ENCODE measurements around the gene GRAMD2A. TPM values are rescaled to one million over a fixed set of nuclear protein-coding genes. Genes with fewer than 3 reads are reported as not detected.

Gene GRAMD2A
- total and polyA plus RNA-seq, 10 of the 15 experiments (the other 5 are each of a cell fraction or from before 2014, with no cell fraction given): 0.02 to 0.35 TPM; not detected in 8

DNA sequence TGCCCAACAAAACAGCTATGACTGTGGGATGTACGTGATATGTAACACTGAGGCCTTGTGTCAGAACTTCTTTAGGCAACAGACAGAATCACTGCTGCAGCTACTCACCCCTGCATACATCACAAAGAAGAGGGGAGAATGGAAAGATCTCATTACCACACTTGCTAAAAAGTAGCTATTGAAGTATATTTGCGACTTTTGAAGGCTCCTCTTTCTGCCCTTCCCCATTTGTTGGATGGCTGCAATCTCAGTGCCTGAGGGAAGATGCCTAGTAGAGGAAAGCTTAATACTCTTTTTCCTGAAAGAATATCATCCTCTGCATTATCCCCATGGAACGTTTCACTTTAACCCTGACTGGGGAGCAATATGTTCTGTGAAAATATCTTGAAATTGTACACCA is 57.5 kb downstream of the GRAMD2A start:
- ChIA-PET SMC1A (ENCODE audit: uncharacterized antibody, unreplicated experiment) (interaction anchor here (0.6 to 2.0 kb wide), 8 partner anchors 13 to 61 kb away, joined by 3 to 8 read pairs (median 4); no protein-coding TSS in a partner anchor), RAD21 (ENCODE audit: unreplicated experiment) (interaction anchor here (0.6 to 1.0 kb wide), 2 partner anchors 23 to 261 kb away, joined by 3 to 4 read pairs; no protein-coding TSS in a partner anchor), POLR2A (interaction anchor here (0.6 to 1.4 kb wide), 5 partner anchors 16 to 133 kb away, joined by 3 to 7 read pairs (median 4); partner anchors contain the start of genes MYO9A and SENP8), CTCF (interaction anchor here (0.7 to 1.5 kb wide), 2 partner anchors 9 to 16 kb away, joined by 3 to 10 read pairs; no protein-coding TSS in a partner anchor)
- FAIRE-seq (no peak), DNase-seq (ENCODE audit: low read depth, low spot score) (no peak), ATAC-seq (no peak)
- Histone ChIP-seq H2AFZ (ENCODE audit: control insufficient read depth, low read depth, low read length) (no peak overlapping the region), H3K9me3 (replicated peaks; ENCODE audit: control insufficient read depth, insufficient read depth, low read length) (no peaks in the 10 kb centered on the region), H3K9ac (ENCODE audit: control insufficient read depth, insufficient read depth, low read length) (no peak overlapping the region), H3K4me1 (ENCODE audit: control insufficient read depth, insufficient read depth, low read length) (peaks cover 20% of the 10 kb centered on the region), H3K27me3 (replicated peaks in 1 of 2; ENCODE audit: control insufficient read depth in 2 of 2, insufficient read depth in 2 of 2, low read length in 1 of 2) (no peaks in the 10 kb centered on the region), H3K4me3 (no peak overlapping the region), H3K4me2 (ENCODE audit: control insufficient read depth, insufficient read depth) (no peak overlapping the region), H3K36me3 (ENCODE audit: control insufficient read depth in 2 of 2, insufficient read depth in 2 of 2, low read length in 1 of 2) (no peaks in the 10 kb centered on the region), H4K20me1 (ENCODE audit: control insufficient read depth, insufficient read depth) (no peaks in the 10 kb centered on the region), H3K27ac (ENCODE audit: control insufficient read depth, insufficient read depth) (no peak overlapping the region), H3K79me2 (ENCODE audit: control insufficient read depth, insufficient read depth, low read length) (no peaks in the 10 kb centered on the region)
- WGBS (ENCODE audit: insufficient coverage, insufficient replicate concordance, low lambda C conversion rate, missing lambda C conversion rate): 97% methylated on average over 3 of the region's 3 CpGs
- intact Hi-C loops (cut with micrococcal nuclease; ENCODE audit: unreplicated experiment) (loop anchor here (5.0 kb wide), 1 partner anchor 63 kb away; no protein-coding TSS in a partner anchor), in situ Hi-C loops (cut with MboI) (no loop called here)
- no TSS peak for BruUV-seq (replicated peaks)
- no peak for TF ChIP-seq EED (IDR thresholded peaks at IDR 0.05; ENCODE audit: low read depth)
- TF ChIP-seq, protein P1, sequence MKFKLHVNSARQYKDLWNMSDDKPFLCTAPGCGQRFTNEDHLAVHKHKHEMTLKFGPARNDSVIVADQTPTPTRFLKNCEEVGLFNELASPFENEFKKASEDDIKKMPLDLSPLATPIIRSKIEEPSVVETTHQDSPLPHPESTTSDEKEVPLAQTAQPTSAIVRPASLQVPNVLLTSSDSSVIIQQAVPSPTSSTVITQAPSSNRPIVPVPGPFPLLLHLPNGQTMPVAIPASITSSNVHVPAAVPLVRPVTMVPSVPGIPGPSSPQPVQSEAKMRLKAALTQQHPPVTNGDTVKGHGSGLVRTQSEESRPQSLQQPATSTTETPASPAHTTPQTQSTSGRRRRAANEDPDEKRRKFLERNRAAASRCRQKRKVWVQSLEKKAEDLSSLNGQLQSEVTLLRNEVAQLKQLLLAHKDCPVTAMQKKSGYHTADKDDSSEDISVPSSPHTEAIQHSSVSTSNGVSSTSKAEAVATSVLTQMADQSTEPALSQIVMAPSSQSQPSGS (IDR thresholded peaks at IDR 0.05; ENCODE audit: low read length): no peak

DNA sequence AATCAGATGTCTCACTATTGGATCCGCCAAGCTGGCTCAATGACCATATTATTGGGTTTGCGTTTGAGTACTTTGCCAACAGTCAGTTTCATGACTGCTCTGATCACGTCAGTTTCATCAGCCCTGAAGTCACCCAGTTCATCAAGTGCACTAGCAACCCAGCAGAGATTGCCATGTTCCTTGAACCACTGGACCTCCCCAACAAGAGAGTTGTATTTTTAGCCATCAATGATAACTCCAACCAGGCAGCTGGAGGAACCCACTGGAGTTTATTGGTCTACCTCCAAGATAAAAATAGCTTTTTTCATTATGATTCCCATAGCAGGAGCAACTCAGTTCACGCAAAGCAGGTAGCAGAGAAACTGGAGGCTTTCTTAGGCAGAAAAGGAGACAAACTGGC is 57.9 kb downstream of the GRAMD2A start:
- RAD21 ChIA-PET (ENCODE audit: unreplicated experiment): interaction anchor here (0.6 to 1.0 kb wide), 2 partner anchors 22 to 261 kb away, joined by 3 to 4 read pairs; no protein-coding TSS in a partner anchor
- TF ChIP-seq SPI1 (IDR thresholded peaks at IDR 0.05; ENCODE audit: borderline replicate concordance, insufficient read depth, low read depth, low read length): no peak
- TF ChIP-seq RELA (IDR thresholded peaks at IDR 0.05; ENCODE audit: borderline replicate concordance, partially characterized antibody): no peak
- TF ChIP-seq TBL1XR1 (IDR thresholded peaks at IDR 0.05; ENCODE audit: low read depth, low read length): no peak
- no peak for TF ChIP-seq IKZF2 (IDR thresholded peaks at IDR 0.05)
- no peak for TF ChIP-seq ZNF24 (IDR thresholded peaks at IDR 0.05)
- no peak for TF ChIP-seq CREB1 (IDR thresholded peaks at IDR 0.05; ENCODE audit: low read depth)
- no peak for TF ChIP-seq TCF3 (IDR thresholded peaks at IDR 0.05; ENCODE audit: borderline replicate concordance, insufficient read depth, low read depth, low read length)
- no peak for TF ChIP-seq KDM1A (IDR thresholded peaks at IDR 0.05; ENCODE audit: borderline replicate concordance)
- 88% methylated on average over 4 of the region's 4 CpGs for WGBS (ENCODE audit: insufficient coverage, insufficient replicate concordance, low lambda C conversion rate, missing lambda C conversion rate)
- no peak for ATAC-seq
- CTCF ChIA-PET: interaction anchor here (1.5 kb wide), 1 partner anchor 17 kb away, joined by 10 read pairs; no protein-coding TSS in a partner anchor
- Histone ChIP-seq H3K9ac (ENCODE audit: control insufficient read depth, insufficient read depth, low read length) (no peak overlapping the region), H3K9me3 (replicated peaks; ENCODE audit: control insufficient read depth, insufficient read depth, low read length) (no peaks in the 10 kb centered on the region), H3K4me3 (no peak overlapping the region), H4K20me1 (ENCODE audit: control insufficient read depth, insufficient read depth) (no peaks in the 10 kb centered on the region), H3K27ac (ENCODE audit: control insufficient read depth, insufficient read depth) (no peak overlapping the region), H3K4me1 (ENCODE audit: control insufficient read depth, insufficient read depth, low read length) (peaks cover 20% of the 10 kb centered on the region), H3K36me3 (ENCODE audit: control insufficient read depth in 2 of 2, insufficient read depth in 2 of 2, low read length in 1 of 2) (no peaks in the 10 kb centered on the region), H3K4me2 (ENCODE audit: control insufficient read depth, insufficient read depth) (no peak overlapping the region), H2AFZ (ENCODE audit: control insufficient read depth, low read depth, low read length) (no peak overlapping the region), H3K79me2 (ENCODE audit: control insufficient read depth, insufficient read depth, low read length) (no peaks in the 10 kb centered on the region), H3K27me3 (replicated peaks in 1 of 2; ENCODE audit: control insufficient read depth in 2 of 2, insufficient read depth in 2 of 2, low read length in 1 of 2) (no peaks in the 10 kb centered on the region)
- in situ Hi-C loops (cut with MboI): no loop called here
- DNase-seq (ENCODE audit: low read depth, low spot score): no peak
- SMC1A ChIA-PET (ENCODE audit: uncharacterized antibody, unreplicated experiment): interaction anchor here (0.6 to 2.0 kb wide), 8 partner anchors 12 to 61 kb away, joined by 3 to 8 read pairs (median 4); no protein-coding TSS in a partner anchor
- BruUV-seq (replicated peaks): no TSS peak
- FAIRE-seq: no peak
- intact Hi-C loops (cut with micrococcal nuclease; ENCODE audit: unreplicated experiment): loop anchor here (5.0 kb wide), 1 partner anchor 62 kb away; no protein-coding TSS in a partner anchor
- POLR2A ChIA-PET: interaction anchor here (0.6 to 1.4 kb wide), 5 partner anchors 16 to 133 kb away, joined by 3 to 7 read pairs (median 4); partner anchors contain the start of genes MYO9A and SENP8
